Subcutaneous adipose tissue (tissue), 4 donors: ENCODE data around the gene AMBN. TPM values are rescaled to one million over a fixed set of nuclear protein-coding genes. Genes with fewer than 3 reads are reported as not detected.

Experiments
- total RNA-seq, 4 donors: library from RNA; depleted of rRNA; stranded (reverse); fragments of >200 nt; gene quantifications; one replicate each; pipeline ENCODE4 v1.1.0, GENCODE V29; 2016
- TF ChIP-seq, protein P1 (sequence below): fragments of 450-650 bp; IDR thresholded peaks from one replicate; pipeline ENCODE4 v1.5.1; 2016; ENCODE audit warnings: low read depth, mild to moderate bottlenecking, control low read depth, antibody characterized with exemption, moderate library complexity

AMBN gene
- total RNA-seq, 4 donors from 2014 or later: not detected

DNA sequence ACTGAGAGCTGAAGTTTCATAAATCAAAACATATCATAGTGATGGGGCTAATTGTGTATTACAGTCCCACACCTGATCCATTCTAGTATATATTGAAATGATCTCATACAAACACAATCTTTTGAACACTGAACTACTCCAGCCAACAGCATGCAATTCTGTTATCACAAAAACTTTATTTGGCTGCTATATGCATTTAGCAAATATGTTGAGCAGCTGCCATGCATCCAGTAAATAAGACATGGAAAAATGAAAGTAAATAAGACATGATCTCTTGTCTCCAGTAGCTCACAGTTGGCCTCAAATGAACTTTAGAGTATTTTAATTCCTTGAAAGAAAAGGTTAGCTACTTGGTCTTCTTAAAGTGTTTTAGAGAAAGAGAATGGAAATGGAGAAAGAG, 2.1 kb downstream of the AMBN start:
- TF ChIP-seq, protein P1, sequence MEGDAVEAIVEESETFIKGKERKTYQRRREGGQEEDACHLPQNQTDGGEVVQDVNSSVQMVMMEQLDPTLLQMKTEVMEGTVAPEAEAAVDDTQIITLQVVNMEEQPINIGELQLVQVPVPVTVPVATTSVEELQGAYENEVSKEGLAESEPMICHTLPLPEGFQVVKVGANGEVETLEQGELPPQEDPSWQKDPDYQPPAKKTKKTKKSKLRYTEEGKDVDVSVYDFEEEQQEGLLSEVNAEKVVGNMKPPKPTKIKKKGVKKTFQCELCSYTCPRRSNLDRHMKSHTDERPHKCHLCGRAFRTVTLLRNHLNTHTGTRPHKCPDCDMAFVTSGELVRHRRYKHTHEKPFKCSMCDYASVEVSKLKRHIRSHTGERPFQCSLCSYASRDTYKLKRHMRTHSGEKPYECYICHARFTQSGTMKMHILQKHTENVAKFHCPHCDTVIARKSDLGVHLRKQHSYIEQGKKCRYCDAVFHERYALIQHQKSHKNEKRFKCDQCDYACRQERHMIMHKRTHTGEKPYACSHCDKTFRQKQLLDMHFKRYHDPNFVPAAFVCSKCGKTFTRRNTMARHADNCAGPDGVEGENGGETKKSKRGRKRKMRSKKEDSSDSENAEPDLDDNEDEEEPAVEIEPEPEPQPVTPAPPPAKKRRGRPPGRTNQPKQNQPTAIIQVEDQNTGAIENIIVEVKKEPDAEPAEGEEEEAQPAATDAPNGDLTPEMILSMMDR: no peak

DNA sequence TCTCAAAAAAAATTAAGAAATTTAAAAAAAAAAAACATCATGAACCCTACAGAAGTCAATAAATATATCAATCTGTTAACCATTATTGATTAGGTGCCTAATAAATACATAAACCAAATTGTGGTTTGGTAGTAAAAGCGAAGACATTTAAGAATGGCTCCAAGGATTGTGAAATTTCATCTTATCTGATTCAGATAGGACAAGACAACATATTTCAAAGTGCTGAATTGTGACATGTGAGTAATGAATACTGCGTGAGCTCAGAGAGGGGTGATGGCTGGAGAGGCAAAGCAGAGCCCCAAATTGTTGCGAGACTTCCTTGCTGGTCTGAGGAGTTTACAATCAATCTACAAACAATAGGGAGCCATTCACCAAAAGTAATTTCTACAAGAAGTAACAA, 8.2 kb downstream of the AMBN start:
- TF ChIP-seq, protein P1: no peak

DNA sequence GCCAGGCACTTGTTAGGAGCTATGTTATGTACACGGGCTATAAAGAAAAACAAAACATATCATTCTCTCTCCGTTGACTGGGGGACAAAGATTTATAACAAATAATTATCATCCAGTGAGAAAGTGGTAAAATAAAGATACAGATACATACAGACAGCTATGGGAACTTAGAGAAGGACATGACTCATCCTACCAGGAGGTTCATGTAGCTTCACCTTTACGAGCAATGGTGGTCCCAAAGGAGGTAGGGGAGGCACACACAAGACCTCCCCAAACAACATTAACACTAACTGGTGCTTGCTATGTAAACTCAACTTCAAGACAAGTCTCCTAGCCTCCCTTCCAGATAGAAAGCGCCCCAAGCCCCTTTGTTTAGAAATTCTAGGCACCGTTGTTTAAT, 8.9 kb downstream of the AMBN start:
- TF ChIP-seq, protein P1: no peak

DNA sequence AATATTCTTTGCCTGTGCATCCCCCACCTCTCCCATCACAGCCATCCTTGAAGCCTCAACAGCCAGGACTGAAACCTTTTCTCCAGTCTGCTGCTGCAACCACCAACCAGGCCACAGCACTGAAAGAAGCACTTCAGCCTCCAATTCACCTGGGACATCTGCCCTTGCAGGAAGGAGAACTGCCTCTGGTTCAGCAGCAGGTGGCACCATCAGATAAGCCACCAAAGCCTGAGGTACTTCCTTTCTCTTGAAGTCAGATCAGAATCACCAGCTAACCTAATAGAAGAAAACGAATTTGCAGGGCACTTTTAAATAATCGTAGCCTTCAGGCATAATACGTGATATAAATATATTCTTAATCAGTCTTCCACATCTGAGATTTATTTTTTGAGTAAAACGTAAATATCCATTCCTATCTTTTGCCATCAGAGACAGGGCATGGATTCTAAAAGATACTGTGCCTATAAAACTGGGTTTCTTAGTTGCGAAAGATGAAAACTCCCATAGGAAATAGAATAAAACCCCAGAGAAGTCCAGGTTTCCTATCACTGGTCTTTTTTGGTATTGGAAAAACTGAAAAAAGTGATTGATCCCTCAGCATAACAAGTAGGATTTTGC, 9.5 kb downstream of the AMBN start:
- TF ChIP-seq, protein P1: no peak

DNA sequence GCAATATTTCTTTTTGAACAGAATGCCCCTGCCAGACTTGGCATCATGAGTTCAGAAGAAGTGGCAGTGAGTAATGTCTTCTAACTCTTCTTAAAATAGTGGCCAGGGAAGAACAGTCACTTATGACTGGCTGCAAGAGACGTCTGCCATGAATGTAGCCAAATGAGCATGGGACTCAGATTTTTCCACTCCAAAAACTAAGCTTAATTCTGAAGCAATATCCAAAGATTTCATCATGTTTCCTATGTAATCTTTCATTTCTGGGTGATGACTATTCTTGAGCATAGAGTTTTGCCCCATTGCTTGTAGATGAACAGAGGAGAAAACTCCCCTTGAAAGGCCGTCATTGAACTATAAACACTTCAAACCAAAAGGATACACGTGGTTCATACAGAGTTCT, 11.8 kb downstream of the AMBN start:
- TF ChIP-seq, protein P1: no peak

DNA sequence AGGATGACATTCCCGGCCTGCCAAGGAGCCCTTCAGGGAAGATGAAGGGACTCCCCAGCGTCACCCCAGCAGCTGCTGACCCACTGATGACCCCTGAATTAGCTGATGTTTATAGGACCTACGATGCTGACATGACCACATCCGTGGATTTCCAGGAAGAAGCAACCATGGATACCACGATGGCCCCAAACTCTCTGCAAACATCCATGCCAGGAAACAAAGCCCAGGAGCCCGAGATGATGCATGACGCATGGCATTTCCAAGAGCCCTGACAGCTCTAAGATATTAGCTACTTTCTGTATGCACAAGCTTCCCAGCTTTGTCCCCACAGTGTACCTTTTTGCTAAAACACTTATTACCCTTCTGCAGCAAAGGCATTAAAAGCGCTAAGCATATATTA, 14.4 kb downstream of the AMBN start:
- TF ChIP-seq, protein P1: no peak

DNA sequence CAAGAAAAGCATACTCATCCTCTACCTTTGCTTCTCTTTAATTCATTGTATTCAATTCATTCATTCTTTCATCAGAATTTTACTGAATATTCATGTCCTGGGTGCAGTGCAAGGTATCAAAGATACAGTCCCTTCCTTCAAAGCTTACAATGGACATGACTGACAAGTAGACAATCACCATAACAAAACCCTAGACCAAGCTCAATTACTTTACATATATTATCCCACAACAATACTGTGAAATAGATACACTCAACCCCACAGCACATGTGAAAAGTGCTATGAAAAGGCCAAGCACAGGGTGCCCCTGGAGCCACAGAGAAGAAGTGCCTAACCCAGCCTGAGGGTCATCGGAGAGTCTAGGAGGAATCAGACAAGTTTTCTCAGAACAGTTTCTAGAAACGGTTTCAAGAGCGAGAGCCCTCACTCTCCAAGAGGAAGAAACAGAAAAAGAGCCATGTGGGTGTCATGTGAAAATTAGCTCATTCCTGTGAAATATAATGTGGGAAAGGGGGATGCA, 15.3 kb downstream of the AMBN start:
- TF ChIP-seq, protein P1: no peak
